D721Med (cell line): ENCODE results near the gene ARVCF.

Experiments
- DNase-seq: peaks from one replicate; pipeline ENCODE4 v3.0.0; 2011; ENCODE audit warnings: low spot score; ENCODE audit not compliant: insufficient read length
- FAIRE-seq: peaks from 2 replicates; lab custom pipeline; 2011; peaks lifted over from hg19 to GRCh38; lab: Jason Lieb, UNC
- TF ChIP-seq, protein P1 (sequence below): IDR thresholded peaks from 2 replicates; pipeline ENCODE4 v1.5.1; 2012; ENCODE audit warnings: mild to moderate bottlenecking, control low read depth; ENCODE audit not compliant: insufficient read depth; ENCODE audit errors: missing control alignments

ARVCF gene

DNA sequence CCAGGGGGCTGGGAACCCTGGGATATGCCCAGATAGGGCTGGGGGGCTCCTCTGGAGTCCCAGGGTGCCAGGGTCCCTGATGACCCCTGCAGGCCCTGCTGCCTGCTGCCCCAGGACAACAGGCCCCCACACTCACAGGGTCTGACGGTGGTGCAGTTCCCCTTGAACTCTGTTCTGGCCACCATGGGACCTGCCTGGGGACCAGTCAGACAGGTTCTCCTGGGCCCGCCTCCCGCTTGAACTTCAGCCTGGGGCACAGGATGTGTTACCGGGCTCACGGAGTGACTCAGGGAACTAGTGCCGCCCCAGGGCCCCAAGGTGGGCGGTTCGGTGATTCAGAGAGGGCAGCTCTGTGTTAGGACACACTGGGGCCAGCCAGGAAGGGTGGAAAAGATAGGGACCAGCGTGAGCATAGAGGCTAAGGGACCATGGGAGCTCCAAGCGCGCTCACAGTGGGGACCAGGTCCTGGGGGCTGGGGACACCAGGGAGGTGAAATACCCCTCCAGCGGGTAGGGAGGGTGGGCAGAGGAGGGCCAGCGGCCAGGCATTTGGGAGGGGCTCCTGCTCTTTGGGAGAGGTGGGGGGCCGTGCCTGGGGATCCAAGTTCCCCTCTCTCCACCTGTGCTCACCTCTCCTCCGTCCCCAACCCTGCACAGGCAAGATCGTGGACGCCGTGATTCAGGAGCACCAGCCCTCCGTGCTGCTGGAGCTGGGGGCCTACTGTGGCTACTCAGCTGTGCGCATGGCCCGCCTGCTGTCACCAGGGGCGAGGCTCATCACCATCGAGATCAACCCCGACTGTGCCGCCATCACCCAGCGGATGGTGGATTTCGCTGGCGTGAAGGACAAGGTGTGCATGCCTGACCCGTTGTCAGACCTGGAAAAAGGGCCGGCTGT lies 53.5 kb downstream of the ARVCF start:
- FAIRE-seq, result no peak
- TF ChIP-seq, protein P1, sequence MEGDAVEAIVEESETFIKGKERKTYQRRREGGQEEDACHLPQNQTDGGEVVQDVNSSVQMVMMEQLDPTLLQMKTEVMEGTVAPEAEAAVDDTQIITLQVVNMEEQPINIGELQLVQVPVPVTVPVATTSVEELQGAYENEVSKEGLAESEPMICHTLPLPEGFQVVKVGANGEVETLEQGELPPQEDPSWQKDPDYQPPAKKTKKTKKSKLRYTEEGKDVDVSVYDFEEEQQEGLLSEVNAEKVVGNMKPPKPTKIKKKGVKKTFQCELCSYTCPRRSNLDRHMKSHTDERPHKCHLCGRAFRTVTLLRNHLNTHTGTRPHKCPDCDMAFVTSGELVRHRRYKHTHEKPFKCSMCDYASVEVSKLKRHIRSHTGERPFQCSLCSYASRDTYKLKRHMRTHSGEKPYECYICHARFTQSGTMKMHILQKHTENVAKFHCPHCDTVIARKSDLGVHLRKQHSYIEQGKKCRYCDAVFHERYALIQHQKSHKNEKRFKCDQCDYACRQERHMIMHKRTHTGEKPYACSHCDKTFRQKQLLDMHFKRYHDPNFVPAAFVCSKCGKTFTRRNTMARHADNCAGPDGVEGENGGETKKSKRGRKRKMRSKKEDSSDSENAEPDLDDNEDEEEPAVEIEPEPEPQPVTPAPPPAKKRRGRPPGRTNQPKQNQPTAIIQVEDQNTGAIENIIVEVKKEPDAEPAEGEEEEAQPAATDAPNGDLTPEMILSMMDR, result no peak
- DNase-seq, result no peak

DNA sequence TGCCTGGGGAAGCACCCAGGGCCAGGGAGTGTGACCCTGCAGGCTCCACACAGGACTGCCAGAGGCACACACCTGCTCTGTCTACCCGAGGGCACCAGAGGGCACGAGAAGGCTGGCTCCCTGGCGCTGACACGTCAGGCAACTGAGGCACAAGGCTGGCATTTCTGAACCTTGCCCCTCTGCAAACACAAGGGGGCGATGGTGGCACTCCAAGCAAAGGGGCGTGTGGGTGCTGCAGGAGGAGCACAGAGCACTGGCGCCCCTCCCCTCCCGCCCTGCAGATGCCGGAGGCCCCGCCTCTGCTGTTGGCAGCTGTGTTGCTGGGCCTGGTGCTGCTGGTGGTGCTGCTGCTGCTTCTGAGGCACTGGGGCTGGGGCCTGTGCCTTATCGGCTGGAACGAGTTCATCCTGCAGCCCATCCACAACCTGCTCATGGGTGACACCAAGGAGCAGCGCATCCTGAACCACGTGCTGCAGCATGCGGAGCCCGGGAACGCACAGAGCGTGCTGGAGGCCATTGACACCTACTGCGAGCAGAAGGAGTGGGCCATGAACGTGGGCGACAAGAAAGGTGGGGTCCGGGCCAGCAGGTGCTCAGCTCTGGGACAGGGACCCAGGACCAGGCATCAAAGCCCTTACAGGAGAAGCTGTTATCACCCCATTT lies 54.2 kb downstream of the ARVCF start:
- TF ChIP-seq, protein P1, result peak; percentile 46
- FAIRE-seq (no peak), DNase-seq (peak; percentile 74)

DNA sequence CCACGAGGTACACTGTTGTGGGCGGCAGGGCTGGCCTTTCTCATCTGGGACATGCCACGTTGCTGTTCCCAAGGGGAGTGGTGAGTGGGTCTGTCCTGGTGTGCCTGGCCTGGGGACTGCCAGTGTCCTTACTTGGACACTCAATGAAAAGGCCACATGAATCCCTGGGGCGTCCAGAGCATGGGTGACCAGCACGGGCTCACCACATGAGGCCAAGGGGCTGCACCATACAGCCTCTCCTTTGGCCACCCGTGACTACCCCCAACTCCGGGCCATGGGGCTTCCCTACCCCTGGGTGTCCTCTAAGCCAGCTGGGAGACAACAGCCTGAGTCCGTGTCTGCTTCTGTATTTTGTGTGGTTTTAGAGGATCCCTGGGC lies 54.8 kb downstream of the ARVCF start:
- TF ChIP-seq, protein P1, result no peak
- FAIRE-seq (no peak), DNase-seq (no peak)

DNA sequence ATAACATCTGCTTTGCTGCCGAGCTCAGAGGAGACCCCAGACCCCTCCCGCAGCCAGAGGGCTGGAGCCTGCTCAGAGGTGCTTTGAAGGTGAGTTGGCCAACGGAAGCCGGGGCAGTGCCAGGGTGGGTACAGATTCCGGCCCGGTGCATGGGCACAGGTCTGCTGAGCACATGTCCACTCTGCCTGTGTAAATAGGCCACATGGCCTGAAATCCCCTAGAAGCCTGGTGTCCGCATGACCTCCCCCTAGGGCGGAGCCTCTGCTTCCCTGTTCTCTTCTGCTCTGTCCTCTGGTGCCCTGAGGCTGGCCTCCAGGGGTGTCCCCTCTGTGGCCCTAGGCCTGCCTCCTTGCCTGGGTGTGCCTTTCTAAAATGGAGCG lies 55.4 kb downstream of the ARVCF start:
- DNase-seq, result no peak
- no peak for FAIRE-seq
- TF ChIP-seq, protein P1, result no peak

DNA sequence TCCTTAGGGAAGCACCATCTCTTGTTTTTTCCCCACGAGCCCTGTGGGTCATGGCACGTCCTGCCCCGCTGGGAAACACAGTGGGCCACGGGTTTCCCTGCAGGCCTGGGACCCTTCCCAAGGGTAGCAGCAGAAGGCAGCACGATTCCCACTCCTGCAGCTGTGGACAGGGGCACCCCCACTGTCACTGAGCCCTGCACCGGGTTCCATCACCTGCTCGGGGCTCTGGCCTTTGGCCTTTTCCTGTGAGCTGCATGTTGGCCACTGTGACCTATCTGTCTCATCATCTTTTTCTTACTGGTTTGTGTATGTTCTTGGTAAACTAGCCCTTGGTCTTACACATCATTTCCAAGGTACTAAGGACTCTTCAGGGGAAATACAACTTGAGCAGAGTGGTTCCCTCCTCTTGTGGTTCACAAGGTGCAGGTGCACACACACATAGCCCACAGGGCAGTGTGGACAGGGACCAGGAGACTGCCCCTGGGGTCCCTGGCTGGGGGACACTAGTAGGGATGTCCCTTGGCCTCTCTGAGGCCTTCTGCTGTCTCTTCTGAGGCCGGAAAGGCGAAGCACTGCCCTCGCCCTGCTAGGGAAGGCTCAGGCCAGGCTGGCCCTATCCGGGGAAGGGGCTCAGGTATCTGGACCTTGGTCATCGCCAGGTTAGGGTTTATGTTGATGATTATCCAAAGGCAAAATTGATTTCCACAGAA lies 56.0 kb downstream of the ARVCF start:
- DNase-seq, result no peak
- TF ChIP-seq, protein P1, result no peak
- FAIRE-seq, result no peak

DNA sequence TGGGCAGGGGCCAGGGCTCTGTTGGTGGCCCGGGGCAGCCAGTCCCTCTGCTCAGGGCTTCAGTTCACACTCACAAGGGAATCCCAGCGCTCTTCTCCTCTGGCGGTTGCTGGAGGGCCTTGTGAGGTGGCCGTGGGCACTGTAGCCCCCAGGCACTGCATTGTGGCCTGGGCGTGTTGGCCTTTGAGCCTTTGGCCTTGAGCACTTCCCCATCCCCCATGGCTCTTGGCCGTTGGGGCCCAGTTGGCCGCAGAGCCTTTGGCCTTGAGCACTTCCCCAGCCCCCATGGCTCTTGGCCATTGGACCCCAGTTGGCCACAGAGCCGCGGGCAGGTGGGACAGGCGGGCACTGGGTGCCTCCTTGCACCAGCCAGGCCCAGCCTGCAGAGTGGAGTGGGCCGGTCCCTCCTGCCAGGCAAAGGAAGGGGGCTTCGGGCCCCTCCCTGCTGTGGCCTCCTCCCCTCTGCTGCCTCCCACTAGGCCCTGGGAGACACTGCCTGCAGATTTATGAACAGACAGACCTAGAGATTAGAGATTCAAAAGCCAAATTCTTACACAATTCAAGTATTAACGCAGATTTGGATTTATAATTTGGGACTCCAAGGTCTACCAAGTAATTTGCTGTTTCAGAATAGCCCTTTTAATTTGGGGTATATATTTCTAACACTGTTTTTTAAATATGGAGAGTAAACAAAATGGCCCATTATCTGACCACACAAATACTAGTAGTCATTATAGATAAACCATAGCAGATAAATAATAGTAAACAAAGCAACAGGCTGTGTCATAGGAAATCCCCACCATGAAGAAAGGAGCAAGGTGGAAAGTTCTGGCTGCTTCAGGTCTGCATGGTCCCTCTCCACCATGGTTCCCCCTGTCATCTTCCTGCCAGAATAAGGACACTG lies 56.8 kb downstream of the ARVCF start:
- no peak for FAIRE-seq
- DNase-seq, result no peak
- TF ChIP-seq, protein P1, result no peak
